GM12801 (cell line): ENCODE data around the gene IL34.

Experiments
- CTCF ChIP-seq: IDR thresholded peaks from one replicate; pipeline ENCODE4 v1.5.1; 2011; ENCODE audit warnings: control low read depth; ENCODE audit not compliant: insufficient read length; ENCODE audit errors: extremely low read depth

The IL34 gene

GRCh38 chr16:70694088-70694867 is 47.9 kb downstream of the IL34 start:
- TF ChIP-seq CTCF, result no peak

- TF ChIP-seq CTCF, result no peak
These were observed 48.5 kb downstream of the IL34 start for GRCh38 chr16:70694868-70695218.

GRCh38 chr16:70695331-70696070 is 49.1 kb downstream of the IL34 start:
- TF ChIP-seq CTCF, result no peak

- no peak for TF ChIP-seq CTCF
These were observed 50.0 kb downstream of the IL34 start for GRCh38 chr16:70696355-70696754.

- TF ChIP-seq CTCF, result no peak
These were observed 50.7 kb downstream of the IL34 start for GRCh38 chr16:70696952-70697593.

GRCh38 chr16:70697594-70698170 is 51.3 kb downstream of the IL34 start:
- TF ChIP-seq CTCF, result no peak

GRCh38 chr16:70698901-70699300 is 52.5 kb downstream of the IL34 start:
- TF ChIP-seq CTCF, result no peak
